ENCODE data around the gene HORMAD1. TPM values are rescaled to one million over a fixed set of nuclear protein-coding genes. Genes with fewer than 3 reads are reported as not detected.
A peak's percentile ranks its signal among the peaks of the same experiment; 100 is the strongest.

The HORMAD1 gene
- total RNA-seq, 4 donors from 2014 or later = 4.1 to 10.1 (median 9.3) TPM; not detected in 1

- 64 to 69% methylated on average over 7 to 8 of the region's 8 CpGs for whole genome bisulfite sequencing, 2 donors
- intact Hi-C loops (cut with DNase I) = no loop called here
- Histone ChIP-seq H3K4me1 (peaks cover 0 to 16% (median 0%) of the 10 kb centered on the region in 3 donors), H3K9me3 (no peaks in the 10 kb centered on the region), H3K27me3 (no peaks in the 10 kb centered on the region), H3K36me3 (peaks cover 0 to 64% (median 5%) of the 10 kb centered on the region in 3 donors), H3K27ac (peak overlapping the region; percentile 58 to 79 (median 62)), H3K4me3 (no peak overlapping the region)
- DNase-seq = no peak
- no peak for TF ChIP-seq POLR2A (IDR thresholded peaks at IDR 0.05)
- TF ChIP-seq, protein P1, sequence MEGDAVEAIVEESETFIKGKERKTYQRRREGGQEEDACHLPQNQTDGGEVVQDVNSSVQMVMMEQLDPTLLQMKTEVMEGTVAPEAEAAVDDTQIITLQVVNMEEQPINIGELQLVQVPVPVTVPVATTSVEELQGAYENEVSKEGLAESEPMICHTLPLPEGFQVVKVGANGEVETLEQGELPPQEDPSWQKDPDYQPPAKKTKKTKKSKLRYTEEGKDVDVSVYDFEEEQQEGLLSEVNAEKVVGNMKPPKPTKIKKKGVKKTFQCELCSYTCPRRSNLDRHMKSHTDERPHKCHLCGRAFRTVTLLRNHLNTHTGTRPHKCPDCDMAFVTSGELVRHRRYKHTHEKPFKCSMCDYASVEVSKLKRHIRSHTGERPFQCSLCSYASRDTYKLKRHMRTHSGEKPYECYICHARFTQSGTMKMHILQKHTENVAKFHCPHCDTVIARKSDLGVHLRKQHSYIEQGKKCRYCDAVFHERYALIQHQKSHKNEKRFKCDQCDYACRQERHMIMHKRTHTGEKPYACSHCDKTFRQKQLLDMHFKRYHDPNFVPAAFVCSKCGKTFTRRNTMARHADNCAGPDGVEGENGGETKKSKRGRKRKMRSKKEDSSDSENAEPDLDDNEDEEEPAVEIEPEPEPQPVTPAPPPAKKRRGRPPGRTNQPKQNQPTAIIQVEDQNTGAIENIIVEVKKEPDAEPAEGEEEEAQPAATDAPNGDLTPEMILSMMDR (IDR thresholded peaks at IDR 0.05) = no peak
Measured at GRCh38 chr1:150749720-150750311, 29.1 kb upstream of the HORMAD1 start.

GRCh38 chr1:150748878-150749719 lies 28.4 kb upstream of the HORMAD1 start:
- 56 to 58% methylated on average over 6 to 11 of the region's 12 CpGs for WGBS, 2 donors
- H3K9me3 ChIP-seq = no peaks in the 10 kb centered on the region
- no peaks in the 10 kb centered on the region for H3K27me3 ChIP-seq
- H3K27ac ChIP-seq = peak overlapping the region; percentile 58 to 79 (median 63)
- peaks cover 0 to 16% (median 0%) of the 10 kb centered on the region in 3 donors for H3K4me1 ChIP-seq
- H3K4me3 ChIP-seq = no peak overlapping the region
- H3K36me3 ChIP-seq = peaks cover 0 to 61% (median 5%) of the 10 kb centered on the region in 3 donors
- TF ChIP-seq, protein P1 (IDR thresholded peaks at IDR 0.05) = no peak
- TF ChIP-seq POLR2A (IDR thresholded peaks at IDR 0.05) = no peak
- DNase-seq = no peak
- intact Hi-C loops (cut with DNase I) = no loop called here

GRCh38 chr1:150730130-150730721 lies 9.5 kb upstream of the HORMAD1 start:
- Histone ChIP-seq H3K27ac (no peak overlapping the region), H3K4me1 (no peaks in the 10 kb centered on the region), H3K27me3 (no peaks in the 10 kb centered on the region), H3K4me3 (no peak overlapping the region), H3K36me3 (peaks cover 0 to 7% (median 0%) of the 10 kb centered on the region in 3 donors), H3K9me3 (no peaks in the 10 kb centered on the region)
- intact Hi-C loops (cut with DNase I) = no loop called here
- WGBS, 2 donors = 63 to 69% methylated on average over 3 of the region's 3 CpGs
- TF ChIP-seq, protein P1 (IDR thresholded peaks at IDR 0.05) = no peak
- no peak for TF ChIP-seq POLR2A (IDR thresholded peaks at IDR 0.05)
- no peak for DNase-seq

GRCh38 chr1:150724336-150724735 lies 3.6 kb upstream of the HORMAD1 start:
- Histone ChIP-seq H3K27me3 (no peaks in the 10 kb centered on the region), H3K4me3 (no peak overlapping the region), H3K36me3 (no peaks in the 10 kb centered on the region), H3K27ac (no peak overlapping the region), H3K9me3 (no peaks in the 10 kb centered on the region), H3K4me1 (no peaks in the 10 kb centered on the region)
- no peak for DNase-seq
- intact Hi-C loops (cut with DNase I) = no loop called here
- TF ChIP-seq POLR2A (IDR thresholded peaks at IDR 0.05) = no peak
- TF ChIP-seq, protein P1 (IDR thresholded peaks at IDR 0.05) = no peak
- WGBS, 2 donors = 62 to 67% methylated on average over 2 of the region's 2 CpGs

DNA sequence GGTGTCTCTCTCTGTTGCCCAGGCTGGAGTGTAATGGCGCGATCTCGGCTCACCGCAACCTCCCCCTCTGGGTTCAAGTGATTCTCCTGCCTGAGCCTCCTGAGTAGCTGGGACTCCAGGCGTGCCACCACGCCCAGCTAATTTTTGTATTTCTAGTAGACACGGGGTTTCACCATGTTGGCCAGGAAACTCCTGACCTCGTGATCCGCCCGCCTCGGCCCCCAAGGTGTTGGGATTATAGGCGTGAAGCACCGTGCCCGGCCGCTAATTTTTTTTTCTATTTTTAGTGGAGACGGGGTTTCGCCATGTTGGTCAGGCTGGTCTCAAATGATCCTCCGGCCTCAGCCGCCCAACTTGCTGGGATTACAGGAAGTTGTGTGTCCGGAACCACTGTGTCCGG lies 597 bp downstream of the HORMAD1 start:
- TF ChIP-seq, protein P1 (IDR thresholded peaks at IDR 0.05) = no peak
- TF ChIP-seq POLR2A (IDR thresholded peaks at IDR 0.05) = no peak
- 91% methylated on average over 17 to 21 of the region's 21 CpGs for WGBS, 2 donors
- Histone ChIP-seq H3K36me3 (no peaks in the 10 kb centered on the region), H3K27me3 (no peaks in the 10 kb centered on the region), H3K27ac (no peak overlapping the region), H3K4me1 (no peaks in the 10 kb centered on the region), H3K4me3 (no peak overlapping the region), H3K9me3 (no peaks in the 10 kb centered on the region)
- no peak for DNase-seq
- intact Hi-C loops (cut with DNase I) = no loop called here

Measured in esophagus squamous epithelium (tissue), 5 donors.